ENCODE results near the gene C5orf15. TPM values are rescaled to one million over a fixed set of nuclear protein-coding genes. Genes with fewer than 3 reads are reported as not detected.

The C5orf15 gene
- total and polyA plus RNA-seq, 2 experiments from 2014 or later = 37.7 to 61.4 TPM

- no peaks in the 10 kb centered on the region for H3K79me2 ChIP-seq (replicated peaks; ENCODE audit: insufficient read depth)
- no peaks in the 10 kb centered on the region for H3F3A ChIP-seq (replicated peaks; ENCODE audit: low read depth)
- no peaks in the 10 kb centered on the region for H3K36me3 ChIP-seq (ENCODE audit: insufficient read depth)
- TF ChIP-seq ZNF331 (CRISPR knock-in tag; IDR thresholded peaks at IDR 0.05; ENCODE audit: low read depth) (no peak), CREB1 (CRISPR knock-in tag; IDR thresholded peaks at IDR 0.05; ENCODE audit: low read depth) (no peak), NANOG (IDR thresholded peaks at IDR 0.05; ENCODE audit: borderline replicate concordance) (no peak)
- TF ChIP-seq, protein P1, sequence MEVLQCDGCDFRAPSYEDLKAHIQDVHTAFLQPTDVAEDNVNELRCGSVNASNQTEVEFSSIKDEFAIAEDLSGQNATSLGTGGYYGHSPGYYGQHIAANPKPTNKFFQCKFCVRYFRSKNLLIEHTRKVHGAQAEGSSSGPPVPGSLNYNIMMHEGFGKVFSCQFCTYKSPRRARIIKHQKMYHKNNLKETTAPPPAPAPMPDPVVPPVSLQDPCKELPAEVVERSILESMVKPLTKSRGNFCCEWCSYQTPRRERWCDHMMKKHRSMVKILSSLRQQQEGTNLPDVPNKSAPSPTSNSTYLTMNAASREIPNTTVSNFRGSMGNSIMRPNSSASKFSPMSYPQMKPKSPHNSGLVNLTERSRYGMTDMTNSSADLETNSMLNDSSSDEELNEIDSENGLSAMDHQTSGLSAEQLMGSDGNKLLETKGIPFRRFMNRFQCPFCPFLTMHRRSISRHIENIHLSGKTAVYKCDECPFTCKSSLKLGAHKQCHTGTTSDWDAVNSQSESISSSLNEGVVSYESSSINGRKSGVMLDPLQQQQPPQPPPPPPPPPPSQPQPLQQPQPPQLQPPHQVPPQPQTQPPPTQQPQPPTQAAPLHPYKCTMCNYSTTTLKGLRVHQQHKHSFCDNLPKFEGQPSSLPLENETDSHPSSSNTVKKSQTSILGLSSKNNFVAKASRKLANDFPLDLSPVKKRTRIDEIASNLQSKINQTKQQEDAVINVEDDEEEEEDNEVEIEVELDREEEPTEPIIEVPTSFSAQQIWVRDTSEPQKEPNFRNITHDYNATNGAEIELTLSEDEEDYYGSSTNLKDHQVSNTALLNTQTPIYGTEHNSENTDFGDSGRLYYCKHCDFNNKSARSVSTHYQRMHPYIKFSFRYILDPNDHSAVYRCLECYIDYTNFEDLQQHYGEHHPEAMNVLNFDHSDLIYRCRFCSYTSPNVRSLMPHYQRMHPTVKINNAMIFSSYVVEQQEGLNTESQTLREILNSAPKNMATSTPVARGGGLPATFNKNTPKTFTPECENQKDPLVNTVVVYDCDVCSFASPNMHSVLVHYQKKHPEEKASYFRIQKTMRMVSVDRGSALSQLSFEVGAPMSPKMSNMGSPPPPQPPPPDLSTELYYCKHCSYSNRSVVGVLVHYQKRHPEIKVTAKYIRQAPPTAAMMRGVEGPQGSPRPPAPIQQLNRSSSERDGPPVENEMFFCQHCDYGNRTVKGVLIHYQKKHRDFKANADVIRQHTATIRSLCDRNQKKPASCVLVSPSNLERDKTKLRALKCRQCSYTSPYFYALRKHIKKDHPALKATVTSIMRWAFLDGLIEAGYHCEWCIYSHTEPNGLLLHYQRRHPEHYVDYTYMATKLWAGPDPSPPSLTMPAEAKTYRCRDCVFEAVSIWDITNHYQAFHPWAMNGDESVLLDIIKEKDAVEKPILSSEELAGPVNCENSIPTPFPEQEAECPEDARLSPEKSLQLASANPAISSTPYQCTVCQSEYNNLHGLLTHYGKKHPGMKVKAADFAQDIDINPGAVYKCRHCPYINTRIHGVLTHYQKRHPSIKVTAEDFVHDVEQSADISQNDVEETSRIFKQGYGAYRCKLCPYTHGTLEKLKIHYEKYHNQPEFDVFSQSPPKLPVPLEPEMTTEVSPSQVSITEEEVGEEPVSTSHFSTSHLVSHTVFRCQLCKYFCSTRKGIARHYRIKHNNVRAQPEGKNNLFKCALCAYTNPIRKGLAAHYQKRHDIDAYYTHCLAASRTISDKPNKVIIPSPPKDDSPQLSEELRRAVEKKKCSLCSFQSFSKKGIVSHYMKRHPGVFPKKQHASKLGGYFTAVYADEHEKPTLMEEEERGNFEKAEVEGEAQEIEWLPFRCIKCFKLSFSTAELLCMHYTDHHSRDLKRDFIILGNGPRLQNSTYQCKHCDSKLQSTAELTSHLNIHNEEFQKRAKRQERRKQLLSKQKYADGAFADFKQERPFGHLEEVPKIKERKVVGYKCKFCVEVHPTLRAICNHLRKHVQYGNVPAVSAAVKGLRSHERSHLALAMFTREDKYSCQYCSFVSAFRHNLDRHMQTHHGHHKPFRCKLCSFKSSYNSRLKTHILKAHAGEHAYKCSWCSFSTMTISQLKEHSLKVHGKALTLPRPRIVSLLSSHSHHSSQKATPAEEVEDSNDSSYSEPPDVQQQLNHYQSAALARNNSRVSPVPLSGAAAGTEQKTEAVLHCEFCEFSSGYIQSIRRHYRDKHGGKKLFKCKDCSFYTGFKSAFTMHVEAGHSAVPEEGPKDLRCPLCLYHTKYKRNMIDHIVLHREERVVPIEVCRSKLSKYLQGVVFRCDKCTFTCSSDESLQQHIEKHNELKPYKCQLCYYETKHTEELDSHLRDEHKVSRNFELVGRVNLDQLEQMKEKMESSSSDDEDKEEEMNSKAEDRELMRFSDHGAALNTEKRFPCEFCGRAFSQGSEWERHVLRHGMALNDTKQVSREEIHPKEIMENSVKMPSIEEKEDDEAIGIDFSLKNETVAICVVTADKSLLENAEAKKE (CRISPR knock-in tag; IDR thresholded peaks at IDR 0.05) = no peak
- TF ChIP-seq, protein P2, sequence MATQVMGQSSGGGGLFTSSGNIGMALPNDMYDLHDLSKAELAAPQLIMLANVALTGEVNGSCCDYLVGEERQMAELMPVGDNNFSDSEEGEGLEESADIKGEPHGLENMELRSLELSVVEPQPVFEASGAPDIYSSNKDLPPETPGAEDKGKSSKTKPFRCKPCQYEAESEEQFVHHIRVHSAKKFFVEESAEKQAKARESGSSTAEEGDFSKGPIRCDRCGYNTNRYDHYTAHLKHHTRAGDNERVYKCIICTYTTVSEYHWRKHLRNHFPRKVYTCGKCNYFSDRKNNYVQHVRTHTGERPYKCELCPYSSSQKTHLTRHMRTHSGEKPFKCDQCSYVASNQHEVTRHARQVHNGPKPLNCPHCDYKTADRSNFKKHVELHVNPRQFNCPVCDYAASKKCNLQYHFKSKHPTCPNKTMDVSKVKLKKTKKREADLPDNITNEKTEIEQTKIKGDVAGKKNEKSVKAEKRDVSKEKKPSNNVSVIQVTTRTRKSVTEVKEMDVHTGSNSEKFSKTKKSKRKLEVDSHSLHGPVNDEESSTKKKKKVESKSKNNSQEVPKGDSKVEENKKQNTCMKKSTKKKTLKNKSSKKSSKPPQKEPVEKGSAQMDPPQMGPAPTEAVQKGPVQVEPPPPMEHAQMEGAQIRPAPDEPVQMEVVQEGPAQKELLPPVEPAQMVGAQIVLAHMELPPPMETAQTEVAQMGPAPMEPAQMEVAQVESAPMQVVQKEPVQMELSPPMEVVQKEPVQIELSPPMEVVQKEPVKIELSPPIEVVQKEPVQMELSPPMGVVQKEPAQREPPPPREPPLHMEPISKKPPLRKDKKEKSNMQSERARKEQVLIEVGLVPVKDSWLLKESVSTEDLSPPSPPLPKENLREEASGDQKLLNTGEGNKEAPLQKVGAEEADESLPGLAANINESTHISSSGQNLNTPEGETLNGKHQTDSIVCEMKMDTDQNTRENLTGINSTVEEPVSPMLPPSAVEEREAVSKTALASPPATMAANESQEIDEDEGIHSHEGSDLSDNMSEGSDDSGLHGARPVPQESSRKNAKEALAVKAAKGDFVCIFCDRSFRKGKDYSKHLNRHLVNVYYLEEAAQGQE (IDR thresholded peaks at IDR 0.05; ENCODE audit: unreplicated experiment) = no peak
- Mint-ChIP-seq H3K4me1 (peaks cover 7% of the 10 kb centered on the region), H3K4me3 (no peak overlapping the region), H3K36me3 (ENCODE audit: low read depth) (peaks cover 2% of the 10 kb centered on the region; the same call in 1 of the 3 replicates), H3K9me3 (peaks cover 7% of the 10 kb centered on the region), H3K27me3 (ENCODE audit: insufficient read depth, low read depth, poor library complexity) (no peaks in the 10 kb centered on the region), H3K27ac (no peak overlapping the region)
- H3K4me3 ChIP-seq = no peak overlapping the region
- H3K4me1 ChIP-seq (ENCODE audit: insufficient read depth) = no peaks in the 10 kb centered on the region
- no peak overlapping the region for H3K27ac ChIP-seq (ENCODE audit: low read depth)
- H3K4me2 ChIP-seq = no peak overlapping the region
- no peaks in the 10 kb centered on the region; the same call in 1 of the 2 replicates for H3K9me2 ChIP-seq (ENCODE audit: insufficient read depth)
- H2AFZ ChIP-seq = no peak overlapping the region
- no peak for DNase-seq (ENCODE audit: low spot score)
- H3K27me3 ChIP-seq (ENCODE audit: insufficient read depth) = no peaks in the 10 kb centered on the region
- no peak for ATAC-seq
- H4K20me1 ChIP-seq (replicated peaks; ENCODE audit: insufficient read depth) = no peaks in the 10 kb centered on the region
Observed at GRCh38 chr5:133941456-133942196, 26.8 kb downstream of the C5orf15 start.
